Panc1 (cell line): Measurements from ENCODE around the gene TRIM41.
A peak's percentile ranks its signal among the peaks of the same experiment; 100 is the strongest.

Source experiments
- POLR2AphosphoS5 ChIP-seq: IDR thresholded peaks from 2 replicates; pipeline ENCODE4 v1.6.1; 2012; ENCODE audit warnings: mild to moderate bottlenecking, low read depth, low read length, moderate library complexity
- SIN3A ChIP-seq: IDR thresholded peaks from 2 replicates; pipeline ENCODE4 v1.6.1; 2012; ENCODE audit warnings: low read depth, mild to moderate bottlenecking, low read length, moderate library complexity, borderline replicate concordance; ENCODE audit not compliant: insufficient read depth
- TF ChIP-seq, protein P1 (sequence below): fragments of 450-650 bp; IDR thresholded peaks from 2 replicates; pipeline ENCODE4 v1.5.1; 2017; ENCODE audit warnings: mild to moderate bottlenecking
- TF ChIP-seq, protein P2 (sequence below), 2 experiments: IDR thresholded peaks; 2 replicates each; pipeline ENCODE4 v1.6.1; 2011 to 2012; ENCODE audit warnings: low read depth in 2 of 2, control low read depth in 1 of 2, low read length in 1 of 2, mild to moderate bottlenecking in 1 of 2, moderate library complexity in 1 of 2; ENCODE audit not compliant: insufficient read depth in 1 of 2

DNA sequence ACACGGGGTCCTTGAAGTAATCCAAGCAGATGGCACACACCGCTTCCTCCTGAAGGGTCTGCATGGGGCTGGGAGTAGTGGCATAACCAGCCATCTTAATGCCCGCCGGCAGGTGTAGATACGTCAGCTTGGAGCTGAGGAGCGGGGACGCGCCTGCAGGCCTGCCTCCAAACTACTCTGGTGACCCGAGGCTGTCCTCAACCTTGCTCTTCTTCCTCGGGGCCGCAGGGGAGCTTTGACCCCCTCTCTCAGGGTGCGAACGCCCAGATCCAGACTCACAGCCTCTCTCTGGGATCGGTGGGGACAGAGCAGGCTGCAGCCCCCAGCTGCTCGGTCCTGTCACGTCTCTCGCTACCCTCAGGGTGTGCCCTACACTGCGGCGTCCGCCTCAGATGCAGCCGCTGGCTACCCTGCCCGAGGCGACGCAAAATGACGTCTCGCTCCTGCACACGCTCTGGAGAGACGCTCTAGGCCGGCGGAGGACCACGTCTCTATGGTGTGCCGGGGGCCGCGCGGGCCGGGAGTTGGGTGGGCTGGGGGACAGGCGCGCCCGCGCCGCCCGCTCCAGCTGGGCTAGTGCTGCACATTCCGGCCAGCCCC lies 37.7 kb downstream of the TRIM41 start, which contains the start of gene TRIM52:
- TF ChIP-seq, protein P1, sequence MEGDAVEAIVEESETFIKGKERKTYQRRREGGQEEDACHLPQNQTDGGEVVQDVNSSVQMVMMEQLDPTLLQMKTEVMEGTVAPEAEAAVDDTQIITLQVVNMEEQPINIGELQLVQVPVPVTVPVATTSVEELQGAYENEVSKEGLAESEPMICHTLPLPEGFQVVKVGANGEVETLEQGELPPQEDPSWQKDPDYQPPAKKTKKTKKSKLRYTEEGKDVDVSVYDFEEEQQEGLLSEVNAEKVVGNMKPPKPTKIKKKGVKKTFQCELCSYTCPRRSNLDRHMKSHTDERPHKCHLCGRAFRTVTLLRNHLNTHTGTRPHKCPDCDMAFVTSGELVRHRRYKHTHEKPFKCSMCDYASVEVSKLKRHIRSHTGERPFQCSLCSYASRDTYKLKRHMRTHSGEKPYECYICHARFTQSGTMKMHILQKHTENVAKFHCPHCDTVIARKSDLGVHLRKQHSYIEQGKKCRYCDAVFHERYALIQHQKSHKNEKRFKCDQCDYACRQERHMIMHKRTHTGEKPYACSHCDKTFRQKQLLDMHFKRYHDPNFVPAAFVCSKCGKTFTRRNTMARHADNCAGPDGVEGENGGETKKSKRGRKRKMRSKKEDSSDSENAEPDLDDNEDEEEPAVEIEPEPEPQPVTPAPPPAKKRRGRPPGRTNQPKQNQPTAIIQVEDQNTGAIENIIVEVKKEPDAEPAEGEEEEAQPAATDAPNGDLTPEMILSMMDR, result no peak
- TF ChIP-seq, protein P2, sequence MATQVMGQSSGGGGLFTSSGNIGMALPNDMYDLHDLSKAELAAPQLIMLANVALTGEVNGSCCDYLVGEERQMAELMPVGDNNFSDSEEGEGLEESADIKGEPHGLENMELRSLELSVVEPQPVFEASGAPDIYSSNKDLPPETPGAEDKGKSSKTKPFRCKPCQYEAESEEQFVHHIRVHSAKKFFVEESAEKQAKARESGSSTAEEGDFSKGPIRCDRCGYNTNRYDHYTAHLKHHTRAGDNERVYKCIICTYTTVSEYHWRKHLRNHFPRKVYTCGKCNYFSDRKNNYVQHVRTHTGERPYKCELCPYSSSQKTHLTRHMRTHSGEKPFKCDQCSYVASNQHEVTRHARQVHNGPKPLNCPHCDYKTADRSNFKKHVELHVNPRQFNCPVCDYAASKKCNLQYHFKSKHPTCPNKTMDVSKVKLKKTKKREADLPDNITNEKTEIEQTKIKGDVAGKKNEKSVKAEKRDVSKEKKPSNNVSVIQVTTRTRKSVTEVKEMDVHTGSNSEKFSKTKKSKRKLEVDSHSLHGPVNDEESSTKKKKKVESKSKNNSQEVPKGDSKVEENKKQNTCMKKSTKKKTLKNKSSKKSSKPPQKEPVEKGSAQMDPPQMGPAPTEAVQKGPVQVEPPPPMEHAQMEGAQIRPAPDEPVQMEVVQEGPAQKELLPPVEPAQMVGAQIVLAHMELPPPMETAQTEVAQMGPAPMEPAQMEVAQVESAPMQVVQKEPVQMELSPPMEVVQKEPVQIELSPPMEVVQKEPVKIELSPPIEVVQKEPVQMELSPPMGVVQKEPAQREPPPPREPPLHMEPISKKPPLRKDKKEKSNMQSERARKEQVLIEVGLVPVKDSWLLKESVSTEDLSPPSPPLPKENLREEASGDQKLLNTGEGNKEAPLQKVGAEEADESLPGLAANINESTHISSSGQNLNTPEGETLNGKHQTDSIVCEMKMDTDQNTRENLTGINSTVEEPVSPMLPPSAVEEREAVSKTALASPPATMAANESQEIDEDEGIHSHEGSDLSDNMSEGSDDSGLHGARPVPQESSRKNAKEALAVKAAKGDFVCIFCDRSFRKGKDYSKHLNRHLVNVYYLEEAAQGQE (IDR thresholded peaks at IDR 0.05; ENCODE audit: insufficient read depth in 1 of 2, low read depth in 2 of 2, low read length in 1 of 2), result peak in 1 of 2 experiments; percentile 26; a peak in 1 of 4 replicates
- peak; percentile 64; the same call in 1 of the 2 replicates for TF ChIP-seq POLR2AphosphoS5
- TF ChIP-seq SIN3A, result peak; percentile 78; the same call in 1 of the 2 replicates
